22Rv1 (cell line): ENCODE results near the gene SPAG6.

Experiments
- CTCF ChIP-seq: fragments of 450-650 bp; IDR thresholded peaks from 2 replicates; pipeline ENCODE4 v1.5.1; 2017; ENCODE audit warnings: mild to moderate bottlenecking
- ZFX ChIP-seq: fragments of 450-650 bp; IDR thresholded peaks from 2 replicates; pipeline ENCODE4 v1.6.1; 2017; ENCODE audit warnings: antibody characterized with exemption, borderline replicate concordance

GRCh38 chr10:22447068-22447467 lies 101.8 kb downstream of the SPAG6 start:
- no peak for TF ChIP-seq CTCF
- no peak for TF ChIP-seq ZFX
